GM19238 (cell line): Measurements from ENCODE around the gene PYGB.

Source experiments
- DNase-seq: peaks from one replicate; pipeline ENCODE4 v3.0.0; 2011; ENCODE audit warnings: low spot score; ENCODE audit not compliant: insufficient read length

Gene PYGB

DNA sequence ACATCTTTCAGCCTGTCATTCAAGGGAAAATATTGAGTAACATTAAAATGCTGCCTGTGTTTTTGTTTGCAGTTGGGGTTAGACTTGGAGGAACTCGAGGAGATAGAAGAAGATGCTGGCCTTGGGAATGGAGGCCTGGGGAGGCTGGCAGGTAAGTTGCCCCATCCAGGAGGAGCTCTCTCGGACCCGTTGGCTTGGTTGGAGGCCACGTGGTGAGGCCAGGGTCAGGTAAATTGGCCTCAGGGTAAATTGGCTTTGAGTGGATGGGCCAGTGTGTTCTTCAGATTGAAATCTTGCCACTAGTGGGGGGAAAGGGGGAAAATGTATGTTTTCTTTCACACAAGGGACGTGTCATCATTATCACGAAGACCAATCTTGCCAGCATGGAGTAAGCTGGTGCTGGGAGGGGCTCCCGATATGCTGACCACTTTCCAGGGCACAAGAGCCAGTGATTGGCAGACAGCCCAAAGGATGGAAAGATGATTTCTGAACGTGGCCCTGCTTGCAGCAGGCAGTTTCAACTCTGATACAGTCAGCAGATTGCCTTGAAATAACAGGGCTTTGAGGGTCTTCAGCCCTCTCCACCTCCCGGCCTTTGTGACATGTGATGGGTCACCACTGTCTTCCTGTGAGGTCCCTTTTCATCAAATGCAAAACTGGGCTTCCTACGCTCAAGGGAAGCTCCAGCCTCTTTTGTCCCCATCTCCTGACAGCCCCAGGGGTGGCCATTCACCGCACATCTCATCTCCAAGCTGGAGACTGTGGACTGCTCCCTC, 21.4 kb downstream of the PYGB start:
- DNase-seq = no peak

DNA sequence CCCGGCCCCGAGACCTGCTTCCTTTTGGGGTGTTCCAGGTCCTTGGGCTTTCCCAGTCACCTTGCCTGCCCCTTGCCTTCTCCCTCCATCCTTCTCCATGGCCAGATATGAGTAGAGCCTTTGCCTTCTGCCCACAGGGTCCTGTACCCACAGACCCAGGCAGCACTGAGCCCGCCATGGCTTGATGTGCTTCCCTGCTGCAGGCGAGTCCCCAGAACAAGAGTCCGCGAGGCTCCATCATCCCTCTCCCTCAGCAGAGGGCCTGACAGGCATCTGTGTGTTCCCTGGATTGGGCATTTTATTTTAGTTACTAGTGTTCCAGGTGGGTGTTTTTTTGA, 21.9 kb downstream of the PYGB start:
- no peak for DNase-seq

DNA sequence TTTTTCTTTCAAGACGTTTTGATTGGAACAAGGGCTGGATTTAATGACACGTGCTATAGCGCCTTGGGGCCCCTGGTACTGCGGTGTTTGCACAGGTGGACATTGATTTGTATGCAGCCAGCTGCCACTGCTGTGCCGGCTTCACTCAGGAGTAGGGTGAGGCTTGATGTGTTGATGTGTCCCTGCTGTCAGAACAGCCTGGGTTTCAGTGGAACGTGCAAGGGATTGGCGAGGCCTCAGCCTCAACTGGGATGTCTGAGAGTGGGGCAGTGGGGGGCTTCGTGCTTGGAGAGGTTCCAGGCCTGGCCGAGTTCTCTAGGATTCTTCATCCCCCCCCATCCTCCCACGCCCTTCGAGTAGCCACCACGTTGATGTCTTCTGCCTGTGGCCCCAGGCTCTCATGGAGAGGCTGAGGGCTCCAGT, 23.0 kb downstream of the PYGB start:
- DNase-seq = no peak

DNA sequence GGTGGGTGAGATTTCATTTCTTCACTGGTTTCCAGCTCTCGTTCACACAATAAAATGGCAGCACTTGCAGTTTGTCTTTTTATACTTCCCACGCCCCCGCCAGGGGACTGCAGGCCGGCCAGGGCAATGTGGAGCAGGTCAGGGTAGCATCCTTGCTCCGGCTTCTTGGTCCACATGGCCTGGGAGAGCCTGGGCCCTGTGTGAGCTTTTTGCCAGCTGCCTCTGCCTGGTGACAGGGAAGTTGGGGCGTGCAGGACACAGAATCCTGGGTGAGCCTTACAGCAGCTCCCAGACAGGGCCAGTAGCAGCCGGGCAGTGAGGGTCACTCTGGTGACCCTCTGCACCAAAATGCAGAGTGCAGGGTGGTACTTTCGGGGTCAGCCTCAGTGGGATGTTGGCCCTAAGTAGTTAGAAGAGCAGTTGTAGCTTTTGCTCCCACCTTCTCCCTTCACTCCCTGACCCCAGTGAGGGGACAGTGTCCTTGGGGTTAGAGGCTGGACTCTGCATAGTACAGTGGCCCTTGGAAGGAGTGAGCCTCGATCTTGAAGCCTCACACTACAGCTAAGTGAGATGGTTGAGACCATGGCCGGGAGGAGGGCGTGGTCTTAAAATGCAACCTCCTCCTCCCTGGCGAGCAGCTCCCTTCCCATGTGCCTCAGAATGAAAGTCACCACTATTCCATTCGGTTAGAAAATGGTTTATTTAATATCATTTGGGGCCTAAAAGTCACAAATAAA, 23.8 kb downstream of the PYGB start:
- no peak for DNase-seq

DNA sequence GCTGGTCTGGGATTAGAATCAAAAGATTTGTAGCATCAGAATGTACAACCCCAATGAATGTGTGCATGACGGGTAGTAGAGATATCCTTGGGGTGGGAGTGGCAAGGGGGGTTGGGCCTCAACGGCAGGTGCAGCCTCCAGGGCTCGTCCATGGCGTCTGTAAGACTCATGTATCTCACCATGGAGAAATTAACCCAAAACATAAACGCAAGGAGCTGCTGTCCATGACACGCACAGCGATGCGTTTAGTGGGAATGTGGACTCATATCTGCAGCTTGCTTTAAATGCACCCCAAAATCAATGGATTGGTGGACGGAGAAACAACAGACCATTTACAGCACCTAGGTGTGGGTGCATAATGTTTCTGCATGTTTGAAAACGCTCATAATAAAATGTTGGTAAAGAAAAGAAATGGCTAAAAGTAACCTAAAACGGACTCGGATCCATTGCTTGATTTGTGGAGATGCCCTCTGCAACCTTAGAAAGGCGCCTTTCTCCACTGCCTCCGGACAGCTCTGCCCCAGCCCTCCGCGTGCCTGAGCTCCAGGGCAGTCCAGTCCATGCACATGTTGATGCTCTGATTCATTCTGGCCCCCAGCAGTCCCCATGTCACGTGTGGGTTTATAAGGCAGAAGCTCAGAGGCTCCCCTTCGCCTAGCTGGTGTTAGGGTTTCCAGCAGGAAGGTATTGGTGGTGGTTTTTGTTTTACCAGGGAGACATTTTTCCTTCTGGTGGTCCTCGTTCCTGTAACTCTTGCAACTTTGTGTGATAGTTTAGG, 24.5 kb downstream of the PYGB start:
- no peak for DNase-seq

DNA sequence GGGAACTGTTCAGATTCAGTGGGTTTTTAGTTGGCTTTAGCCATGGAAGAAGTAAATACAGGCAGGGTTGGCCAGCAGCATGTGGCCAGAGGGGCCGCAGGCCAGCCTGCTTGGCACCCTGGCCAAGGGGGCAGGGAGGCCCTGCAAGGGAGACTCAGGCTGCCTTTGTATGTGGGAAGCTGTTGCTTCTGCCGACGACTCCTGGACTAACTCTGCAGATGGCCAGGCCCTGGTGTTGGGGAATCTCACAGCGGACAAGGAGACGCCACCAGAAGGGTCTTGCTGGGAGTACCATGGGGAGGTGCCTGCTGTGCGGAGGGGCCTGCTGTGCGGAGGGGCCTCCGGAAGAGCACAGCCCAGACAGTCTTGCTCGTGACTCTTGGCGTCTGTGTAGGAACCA, 25.2 kb downstream of the PYGB start:
- no peak for DNase-seq

DNA sequence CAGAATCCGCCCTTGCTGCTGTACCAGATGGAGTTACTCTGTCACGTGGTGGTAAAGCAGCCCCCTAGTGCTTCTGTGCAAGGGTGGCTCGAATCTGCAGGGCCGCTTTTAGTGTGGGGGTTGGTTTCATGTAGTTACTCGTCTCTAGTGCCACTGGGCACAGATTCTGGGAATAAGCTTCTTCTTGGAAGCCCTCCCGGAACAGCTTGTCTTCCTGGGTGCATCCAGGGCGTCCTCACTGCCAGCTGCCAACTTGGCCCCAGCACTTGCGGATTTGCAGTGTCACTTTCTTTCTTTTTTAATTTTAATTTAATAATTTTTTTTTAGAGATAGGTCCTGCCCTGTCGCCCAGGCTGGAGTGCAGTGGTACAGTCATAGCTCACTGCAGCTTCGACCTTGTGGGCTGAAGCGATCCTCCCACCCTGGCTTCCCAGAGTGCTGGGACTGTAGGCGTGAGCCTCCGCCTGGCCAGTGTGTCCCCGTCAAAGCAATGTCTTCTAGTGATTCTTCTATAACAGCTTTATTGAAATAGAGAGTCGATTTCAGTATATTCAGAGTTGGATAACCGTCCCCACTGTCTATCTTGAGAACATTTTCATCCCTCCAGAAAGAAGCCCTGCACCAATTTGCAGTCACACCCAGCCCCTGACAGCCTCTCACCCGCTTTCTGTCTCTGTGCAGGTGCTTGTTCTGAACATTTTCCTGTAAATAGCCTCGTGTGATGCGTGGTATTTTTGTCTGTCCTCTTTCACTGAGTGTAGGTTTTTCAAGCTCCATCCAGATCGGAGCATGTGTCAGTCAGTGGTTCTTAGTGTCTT, 25.9 kb downstream of the PYGB start:
- no peak for DNase-seq

DNA sequence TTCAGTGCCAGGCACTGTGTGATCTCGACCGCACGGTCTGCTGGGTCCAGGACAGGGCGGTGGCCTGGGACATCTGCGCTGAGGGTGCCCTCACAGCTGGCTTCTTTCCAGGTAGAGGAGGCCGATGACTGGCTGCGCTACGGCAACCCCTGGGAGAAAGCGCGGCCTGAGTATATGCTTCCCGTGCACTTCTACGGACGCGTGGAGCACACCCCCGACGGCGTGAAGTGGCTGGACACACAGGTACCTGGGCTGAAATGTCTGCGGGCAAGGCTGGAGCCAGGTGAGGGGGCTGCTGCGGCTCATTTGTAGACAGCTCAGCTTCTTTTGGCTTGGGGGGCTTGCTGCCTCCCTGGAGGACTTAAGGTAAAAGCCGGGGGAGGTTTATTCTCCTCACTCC, 26.6 kb downstream of the PYGB start:
- no peak for DNase-seq

DNA sequence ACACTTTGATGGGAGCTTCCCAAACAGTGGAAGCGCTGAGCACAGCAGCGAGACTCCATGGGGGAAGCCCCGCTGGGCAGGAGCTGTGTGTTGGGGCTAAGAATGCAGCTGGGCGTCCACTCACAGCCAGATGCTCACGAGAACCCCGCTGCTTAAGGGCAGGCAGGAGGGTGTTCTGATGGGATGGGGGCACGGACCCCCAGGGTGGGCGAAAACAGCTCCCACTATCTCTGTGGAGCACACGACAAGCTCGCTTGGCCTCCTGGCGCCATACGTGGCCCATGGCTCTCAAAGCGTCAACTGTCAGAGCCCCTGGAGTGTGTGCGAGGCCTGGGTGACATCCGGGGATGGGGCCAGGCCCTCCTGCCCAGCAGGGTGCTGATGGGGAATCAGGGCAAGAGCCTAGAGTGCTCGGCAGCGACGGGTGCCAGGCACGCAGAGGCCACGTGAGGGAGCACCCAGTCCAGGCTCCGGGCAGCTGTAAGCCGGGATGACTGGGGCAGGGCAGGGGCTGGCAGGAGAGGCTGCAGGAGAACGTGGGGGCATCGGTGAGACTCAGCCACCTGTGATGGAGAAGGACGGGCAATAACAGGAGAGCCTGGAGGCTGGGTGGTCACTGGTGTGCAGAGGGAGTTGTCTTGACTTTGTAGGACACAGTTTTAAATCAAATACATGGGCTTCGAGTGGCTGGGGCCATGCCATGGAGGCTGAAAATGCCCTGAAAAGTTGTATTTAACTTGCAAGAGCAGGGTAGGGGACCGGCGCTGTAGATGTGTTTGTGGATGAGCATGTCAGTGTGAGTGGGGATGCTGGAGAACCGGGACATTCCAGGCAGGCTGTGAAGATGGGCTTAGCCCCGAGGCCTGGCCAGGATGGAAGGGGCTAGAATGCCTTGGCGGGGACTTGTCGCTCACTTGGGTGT, 27.3 kb downstream of the PYGB start:
- no peak for DNase-seq

DNA sequence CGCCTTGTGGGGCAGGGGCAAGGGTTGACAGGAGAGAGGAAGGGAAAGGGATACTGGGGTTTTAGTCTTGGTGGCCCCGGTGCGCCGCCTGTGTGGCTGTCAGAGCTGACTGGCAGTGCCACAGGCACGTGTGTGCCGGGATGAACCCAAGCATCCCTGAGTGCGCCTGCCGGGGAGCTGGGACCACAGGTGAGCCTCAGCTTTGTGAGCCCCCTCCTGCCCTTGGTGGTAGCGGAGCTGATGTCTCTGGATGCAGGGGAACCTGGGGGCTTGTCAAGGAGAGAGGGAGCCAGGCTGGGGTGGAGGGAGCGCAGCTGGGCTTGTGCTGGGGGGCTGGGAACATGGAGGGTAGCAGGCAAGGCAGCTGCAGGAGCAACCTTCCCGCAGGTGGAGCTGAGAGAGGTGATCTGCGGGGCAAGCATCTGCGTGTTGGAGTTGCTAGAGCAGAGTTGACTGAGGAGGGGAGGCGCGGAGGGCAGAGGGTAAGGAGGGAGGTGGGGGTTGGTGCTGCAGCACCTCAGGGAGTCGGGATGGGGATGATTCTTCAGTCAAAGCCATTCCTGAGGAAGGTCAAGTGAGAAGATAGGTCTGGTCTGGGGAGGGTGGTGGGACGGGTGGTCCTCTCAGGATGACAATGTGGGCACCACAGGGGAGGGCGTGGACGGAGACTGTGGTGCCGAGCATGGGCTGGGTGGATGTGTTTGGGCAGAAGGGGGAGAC, 28.1 kb downstream of the PYGB start:
- DNase-seq = no peak

DNA sequence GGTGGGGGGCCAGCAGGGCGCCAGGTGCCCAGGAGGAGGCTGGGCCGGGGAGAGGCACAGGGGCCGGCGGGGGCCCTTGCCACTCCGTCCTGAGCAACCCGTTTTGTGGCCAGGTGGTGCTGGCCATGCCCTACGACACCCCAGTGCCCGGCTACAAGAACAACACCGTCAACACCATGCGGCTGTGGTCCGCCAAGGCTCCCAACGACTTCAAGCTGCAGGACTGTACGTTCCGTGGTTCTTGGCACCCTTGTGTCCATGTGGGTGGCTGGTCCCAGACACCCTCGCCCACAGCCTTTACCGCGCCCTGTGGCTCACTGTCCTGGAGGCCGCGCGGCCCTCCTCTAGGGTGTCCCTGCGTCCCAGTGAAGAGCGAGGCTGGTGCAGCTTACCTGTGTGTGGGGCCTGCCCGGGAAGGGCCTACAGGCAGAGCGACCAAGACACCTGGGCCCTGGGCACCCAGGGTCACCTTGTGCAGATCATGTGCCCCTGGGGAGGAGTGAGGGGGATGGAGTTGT, 28.7 kb downstream of the PYGB start:
- no peak for DNase-seq

DNA sequence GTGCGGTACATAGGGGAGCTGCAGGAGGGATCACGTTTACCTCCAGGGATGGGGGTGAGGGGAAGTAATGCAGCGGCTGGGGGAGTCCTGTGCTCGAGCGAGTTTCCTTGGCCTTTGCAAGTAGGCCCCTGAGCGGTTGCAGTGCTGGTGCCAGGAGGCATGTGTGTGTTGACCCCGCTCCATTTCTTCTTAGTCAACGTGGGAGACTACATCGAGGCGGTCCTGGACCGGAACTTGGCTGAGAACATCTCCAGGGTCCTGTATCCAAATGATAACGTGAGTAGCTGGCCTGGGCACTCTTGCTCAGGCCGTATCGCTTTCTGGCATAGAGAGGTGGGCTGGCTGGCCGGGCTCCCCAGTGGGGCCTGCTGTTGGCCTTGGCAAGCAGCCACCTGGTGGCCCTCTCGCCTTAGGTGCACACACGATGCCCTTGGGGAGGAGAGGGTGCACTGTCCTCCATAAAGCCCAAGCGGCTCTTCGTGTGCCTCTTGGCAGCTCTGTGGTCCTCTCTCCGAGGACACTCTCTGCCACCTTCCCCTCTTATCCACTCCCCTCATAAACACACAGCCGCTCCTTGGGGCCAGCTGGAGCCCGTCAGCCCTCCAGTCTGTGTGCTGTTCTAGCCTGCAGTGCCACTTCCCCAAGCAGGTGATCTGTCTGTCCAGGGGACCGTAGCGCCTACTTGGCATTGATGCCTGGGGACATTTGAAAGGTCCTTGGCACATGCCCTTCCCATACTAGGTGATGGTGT, 29.3 kb downstream of the PYGB start:
- DNase-seq = no peak

DNA sequence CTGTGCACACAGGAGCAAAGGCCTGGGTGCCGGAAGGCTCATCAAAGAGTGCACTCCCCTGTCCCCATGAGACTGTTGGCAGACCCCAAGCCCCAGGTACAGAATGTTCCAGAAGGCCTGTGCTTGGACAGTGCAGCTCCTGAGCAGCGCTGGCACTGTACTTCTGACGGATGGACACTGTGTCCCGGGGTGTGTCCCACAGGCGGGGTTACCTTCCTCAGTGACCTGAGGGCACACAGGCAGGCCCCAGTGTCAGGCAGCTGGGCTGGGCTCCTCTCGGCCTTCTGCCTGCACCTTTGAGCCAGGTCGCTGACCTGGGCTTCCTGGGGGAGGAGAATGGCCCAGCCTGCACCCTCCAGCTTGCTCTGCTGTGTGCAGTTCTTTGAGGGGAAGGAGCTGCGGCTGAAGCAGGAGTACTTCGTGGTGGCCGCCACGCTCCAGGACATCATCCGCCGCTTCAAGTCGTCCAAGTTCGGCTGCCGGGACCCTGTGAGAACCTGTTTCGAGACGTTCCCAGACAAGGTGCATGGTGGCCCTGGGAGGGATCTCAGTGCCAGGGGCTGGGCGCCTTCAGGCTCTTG, 30.1 kb downstream of the PYGB start:
- DNase-seq = no peak

DNA sequence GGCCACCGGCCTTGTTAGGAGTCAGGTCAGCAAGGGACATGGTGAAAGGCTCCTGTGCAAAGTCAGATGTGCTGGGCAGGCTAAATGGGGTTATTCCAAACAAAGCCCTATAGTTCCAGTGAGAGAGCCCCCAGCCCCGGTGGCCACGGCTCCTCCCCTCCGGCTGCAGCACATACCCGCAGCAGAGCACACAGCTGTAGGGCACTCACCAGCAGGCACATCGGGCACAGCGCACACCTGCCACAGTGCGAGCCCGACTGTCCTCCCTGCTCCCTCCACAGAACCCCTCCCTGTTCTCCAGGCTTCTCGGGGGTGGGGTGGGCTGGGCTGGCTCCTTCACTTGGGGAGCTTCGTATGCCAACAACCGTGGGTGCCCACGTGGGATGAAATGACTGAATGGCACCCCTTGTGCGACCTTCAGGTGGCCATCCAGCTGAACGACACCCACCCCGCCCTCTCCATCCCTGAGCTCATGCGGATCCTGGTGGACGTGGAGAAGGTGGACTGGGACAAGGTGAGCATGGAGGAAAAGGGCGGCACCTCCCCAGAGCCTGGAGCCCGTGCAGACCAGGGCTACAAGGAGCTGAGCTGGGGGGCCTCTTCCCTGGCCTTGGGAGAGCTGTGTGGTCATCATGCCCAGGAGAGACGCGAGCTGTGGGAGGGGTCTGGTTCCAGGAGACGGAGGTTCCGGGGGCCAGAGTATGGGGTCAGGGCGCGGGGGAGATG, 30.9 kb downstream of the PYGB start:
- no peak for DNase-seq

DNA sequence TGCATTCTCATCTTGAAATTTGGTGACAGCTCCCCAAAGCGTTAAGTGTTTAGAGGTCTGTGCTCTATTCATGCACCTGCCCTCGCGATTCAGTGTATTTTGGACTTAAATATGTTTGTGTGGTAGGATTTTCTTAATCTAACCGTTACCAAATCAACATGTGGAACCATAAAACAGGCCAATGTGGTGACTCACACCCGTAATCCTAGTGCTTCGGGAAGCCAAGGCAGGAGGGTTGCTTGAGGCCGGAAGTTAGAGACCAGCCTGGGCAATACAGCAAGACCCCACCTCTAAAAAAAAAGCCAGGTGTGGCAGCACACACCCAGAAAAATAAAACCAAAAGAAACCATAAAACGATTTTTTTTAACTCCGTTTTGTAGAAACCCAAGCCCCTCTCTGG, 31.5 kb downstream of the PYGB start:
- no peak for DNase-seq

DNA sequence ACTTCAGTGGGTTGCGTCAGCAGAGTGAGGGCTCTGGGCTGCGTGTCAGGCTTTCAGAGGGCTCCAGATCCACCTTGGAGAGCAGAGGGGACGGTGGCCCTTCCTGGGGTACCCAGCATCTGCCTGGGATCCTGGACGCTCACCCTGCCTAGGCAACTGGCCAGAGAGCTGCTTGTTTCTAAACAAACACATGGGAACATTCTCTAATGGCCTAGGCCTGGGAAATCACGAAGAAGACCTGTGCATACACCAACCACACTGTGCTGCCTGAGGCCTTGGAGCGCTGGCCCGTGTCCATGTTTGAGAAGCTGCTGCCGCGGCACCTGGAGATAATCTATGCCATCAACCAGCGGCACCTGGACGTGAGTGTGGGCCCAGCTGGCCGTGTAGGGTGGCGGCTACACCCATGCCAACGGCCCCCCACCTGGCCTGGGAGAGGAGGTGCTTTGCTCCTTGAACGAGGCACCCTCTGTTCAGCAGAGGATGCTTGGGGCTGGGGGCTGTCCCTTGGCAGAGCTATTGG, 32.2 kb downstream of the PYGB start:
- no peak for DNase-seq
